ENCODE data around the gene BPIFB4.

- no peak for TF ChIP-seq MXI1 (IDR thresholded peaks at IDR 0.05; ENCODE audit: low read depth, low read length)
- TF ChIP-seq RFX5 (IDR thresholded peaks at IDR 0.05; ENCODE audit: low read length) = no peak
- no peak for TF ChIP-seq REST (IDR thresholded peaks at IDR 0.05; ENCODE audit: low read depth, low read length)
- no peak for TF ChIP-seq EZH2phosphoT487 (IDR thresholded peaks at IDR 0.05; ENCODE audit: borderline replicate concordance, low read depth)
- no peak for TF ChIP-seq USF2 (IDR thresholded peaks at IDR 0.05; ENCODE audit: borderline replicate concordance, low read depth, low read length)
- TF ChIP-seq FOXJ3 (CRISPR knock-in tag; IDR thresholded peaks at IDR 0.05) = no peak
- TF ChIP-seq CTCF (IDR thresholded peaks at IDR 0.05) = no peak
These were observed 42.0 kb upstream of the BPIFB4 start for GRCh38 chr20:33037456-33037855.
